ENCODE results near the gene GDAP1L1.

- no peak for TF ChIP-seq CTCF (IDR thresholded peaks at IDR 0.05)
- TF ChIP-seq POLR2A (IDR thresholded peaks at IDR 0.05): no peak
These were observed 15.2 kb upstream of the GDAP1L1 start for GRCh38 chr20:44231713-44232468.

Measured in body of pancreas (tissue), 4 donors.